GM18907 (cell line): ENCODE measurements around the gene DCTD.
"Not testable (repeated sequence)": the region's sequence is repeated elsewhere in the genome, so short reads cannot be mapped to it uniquely, and the experiment has no call there.

Experiments
- ATAC-seq: cut with Tn5 transposase; IDR thresholded peaks from one replicate; pipeline ENCODE4 v1.9.1; 2021; ENCODE audit warnings: mild to moderate bottlenecking, moderate library complexity; ENCODE audit not compliant: unreplicated experiment

The DCTD gene

GRCh38 chr4:182922501-182923284 lies 5.5 kb upstream of the DCTD start:
- no peak for ATAC-seq

- ATAC-seq: no peak
These were observed 4.4 kb upstream of the DCTD start for GRCh38 chr4:182921608-182922007.

GRCh38 chr4:182920676-182921075 lies 3.5 kb upstream of the DCTD start:
- ATAC-seq: no peak

- ATAC-seq: peak; percentile 35
These were observed 1.7 kb upstream of the DCTD start for GRCh38 chr4:182918791-182919302.

GRCh38 chr4:182918044-182918607 lies 940 bp upstream of the DCTD start:
- peak; percentile 29 for ATAC-seq

GRCh38 chr4:182916483-182917181 lies 554 bp downstream of the DCTD start:
- ATAC-seq: peak; percentile 29

GRCh38 chr4:182914357-182914756 lies 2.8 kb downstream of the DCTD start:
- no peak for ATAC-seq

- ATAC-seq: no peak
These were observed 3.6 kb downstream of the DCTD start for GRCh38 chr4:182913621-182914020.

GRCh38 chr4:182913036-182913435 lies 4.2 kb downstream of the DCTD start:
- no peak for ATAC-seq

GRCh38 chr4:182908124-182908523 lies 9.1 kb downstream of the DCTD start:
- no peak for ATAC-seq

- no peak for ATAC-seq
These were observed 9.8 kb downstream of the DCTD start for GRCh38 chr4:182907396-182907795.

GRCh38 chr4:182906786-182907185 lies 10.4 kb downstream of the DCTD start:
- ATAC-seq: no peak

- ATAC-seq: no peak
These were observed 12.1 kb downstream of the DCTD start for GRCh38 chr4:182905038-182905437.

- ATAC-seq: no peak
These were observed 12.9 kb downstream of the DCTD start for GRCh38 chr4:182904211-182904761.

- no peak for ATAC-seq
These were observed 14.2 kb downstream of the DCTD start for GRCh38 chr4:182903013-182903412.

GRCh38 chr4:182901337-182901736 lies 15.8 kb downstream of the DCTD start:
- ATAC-seq: no peak

- ATAC-seq: not testable (repeated sequence)
These were observed 17.2 kb downstream of the DCTD start for GRCh38 chr4:182900021-182900420.

GRCh38 chr4:182898479-182898799 lies 18.7 kb downstream of the DCTD start:
- no peak for ATAC-seq

GRCh38 chr4:182897601-182898478 lies 19.3 kb downstream of the DCTD start:
- ATAC-seq: no peak

- ATAC-seq: no peak
These were observed 20.8 kb downstream of the DCTD start for GRCh38 chr4:182896421-182896820.
